GM12878 (cell line): ENCODE measurements around the gene TMEM132D. TPM values are rescaled to one million over a fixed set of nuclear protein-coding genes. Genes with fewer than 3 reads are reported as not detected.

ENCODE experiments used
- ATAC-seq: fragments of 200-7000 bp; cut with Tn5 transposase; 3 replicates; pipeline ENCODE4 v1.9.1; 2020; ENCODE audit warnings: mild to moderate bottlenecking, moderate library complexity
- BruUV-seq: library from RNA; stranded (reverse); fragments of 400-500 nt; replicated peaks from 2 replicates; lab custom pipeline; 2021; lab: Mats Ljungman, UMichigan
- CTCF ChIA-PET: fragments of 300-600 bp; sonication (Branson Sonifier 250); formaldehyde crosslinking; extraction: SDS; loops from one replicate; lab custom pipeline; 2021; ENCODE audit warnings: inconsistent platforms; lab: Yijun Ruan, JAX
- POLR2A ChIA-PET: fragments of 350-600 bp; formaldehyde crosslinking; extraction: SDS; loops from one replicate; lab custom pipeline; 2021; ENCODE audit warnings: inconsistent platforms; lab: Charles Lee
- RAD21 ChIA-PET: fragments of 300-600 bp; sonication (Branson Sonifier 250); formaldehyde crosslinking; loops from one replicate; lab custom pipeline; 2023; ENCODE audit warnings: antibody characterized with exemption; ENCODE audit not compliant: unreplicated experiment; lab: Charles Lee
- SMC1A ChIA-PET: fragments of 300-600 bp; sonication (Branson Sonifier 250); formaldehyde crosslinking; loops from one replicate; lab custom pipeline; 2023; ENCODE audit not compliant: unreplicated experiment, uncharacterized antibody; lab: Charles Lee
- DNase-seq: peaks from one replicate; pipeline ENCODE4 v3.0.0-alpha.2; 2011; ENCODE audit warnings: low read depth, low spot score
- FAIRE-seq: peaks from 3 replicates; lab custom pipeline; 2011; peaks lifted over from hg19 to GRCh38; lab: Jason Lieb, UNC
- H2AFZ ChIP-seq: 2 replicates; pipeline ENCODE4 v1.6.0; 2011; ENCODE audit warnings: low read depth, low read length, control low read depth; ENCODE audit not compliant: control insufficient read depth
- H3K27ac ChIP-seq: 2 replicates; pipeline ENCODE4 v1.5.1; 2011; ENCODE audit warnings: control low read depth; ENCODE audit not compliant: control insufficient read depth, insufficient read depth
- H3K27me3 ChIP-seq, 2 experiments: replicated peaks in 1 of 2; 2 replicates each; pipeline versions ENCODE4 v1.6.0 to v1.6.1; 2011; ENCODE audit warnings: low read length in 1 of 2; ENCODE audit not compliant: control insufficient read depth in 2 of 2, insufficient read depth in 2 of 2
- H3K36me3 ChIP-seq, 2 experiments: 2 replicates each; pipeline ENCODE4 v1.5.1; 2011; ENCODE audit warnings: low read length in 1 of 2; ENCODE audit not compliant: control insufficient read depth in 2 of 2, insufficient read depth in 2 of 2
- H3K4me1 ChIP-seq: 2 replicates; pipeline ENCODE4 v1.6.1; 2011; ENCODE audit warnings: mild to moderate bottlenecking, low read length, moderate library complexity, mixed read lengths; ENCODE audit not compliant: control insufficient read depth, insufficient read depth
- H3K4me2 ChIP-seq: 2 replicates; pipeline ENCODE4 v1.6.0; 2011; ENCODE audit warnings: control low read depth; ENCODE audit not compliant: control insufficient read depth, insufficient read depth
- H3K4me3 ChIP-seq: fragments of 200-600 bp; sonication (generic); 2 replicates; pipeline ENCODE4 v1.5.1; 2016
- H3K79me2 ChIP-seq: 2 replicates; pipeline ENCODE4 v1.6.0; 2011; ENCODE audit warnings: low read length; ENCODE audit not compliant: control insufficient read depth, insufficient read depth
- H3K9ac ChIP-seq: 2 replicates; pipeline ENCODE4 v1.8.0; 2011; ENCODE audit warnings: low read length, control low read depth, mixed read lengths; ENCODE audit not compliant: control insufficient read depth, insufficient read depth
- H3K9me3 ChIP-seq: replicated peaks from 3 replicates; pipeline ENCODE4 v1.5.1; 2011; ENCODE audit warnings: mild to moderate bottlenecking, low read length; ENCODE audit not compliant: control insufficient read depth, insufficient read depth
- H4K20me1 ChIP-seq: 2 replicates; pipeline ENCODE4 v1.6.0; 2011; ENCODE audit not compliant: control insufficient read depth, insufficient read depth
- BMI1 ChIP-seq: fragments of 450-650 bp; IDR thresholded peaks from 2 replicates; pipeline ENCODE4 v1.6.1; 2016; ENCODE audit warnings: mild to moderate bottlenecking, moderate library complexity, borderline replicate concordance
- CBFB ChIP-seq: IDR thresholded peaks from 2 replicates; pipeline ENCODE4 v1.6.1; 2016; ENCODE audit warnings: antibody characterized with exemption, low read depth
- CREM ChIP-seq: IDR thresholded peaks from 2 replicates; pipeline ENCODE4 v1.6.1; 2014; ENCODE audit warnings: antibody characterized with exemption, low read depth
- ESRRA ChIP-seq: IDR thresholded peaks from 2 replicates; pipeline ENCODE4 v1.6.1; 2012; ENCODE audit warnings: mild to moderate bottlenecking, low read length, improper control_type of control experiment
- MTA2 ChIP-seq: fragments of 450-650 bp; IDR thresholded peaks from 2 replicates; pipeline ENCODE4 v1.6.1; 2016; ENCODE audit warnings: low read depth, mild to moderate bottlenecking, moderate library complexity
- NFIC ChIP-seq: IDR thresholded peaks from 2 replicates; pipeline ENCODE4 v1.6.1; 2012; ENCODE audit warnings: low read depth, mild to moderate bottlenecking, inconsistent platforms, low read length, moderate library complexity
- NFYB ChIP-seq: IDR thresholded peaks from 2 replicates; pipeline ENCODE4 v1.6.1; 2011; ENCODE audit warnings: low read depth, mild to moderate bottlenecking, low read length, improper control_type of control experiment, moderate library complexity; ENCODE audit not compliant: insufficient read depth
- PAX5 ChIP-seq: IDR thresholded peaks from 2 replicates; pipeline ENCODE4 v1.6.1; 2011; ENCODE audit warnings: low read depth, low read length, borderline replicate concordance
- PAX8 ChIP-seq: fragments of 450-650 bp; IDR thresholded peaks from 2 replicates; pipeline ENCODE4 v1.6.1; 2017; ENCODE audit warnings: mild to moderate bottlenecking, moderate library complexity
- PML ChIP-seq: IDR thresholded peaks from 2 replicates; pipeline ENCODE4 v1.6.1; 2012; ENCODE audit warnings: low read length, inconsistent platforms
- POLR2A ChIP-seq: IDR thresholded peaks from 2 replicates; pipeline ENCODE4 v1.6.1; 2011; ENCODE audit warnings: low read depth, mild to moderate bottlenecking, low read length
- POU2F2 ChIP-seq: IDR thresholded peaks from 3 replicates; pipeline ENCODE4 v1.6.1; 2011; ENCODE audit warnings: low read depth, mild to moderate bottlenecking, low read length, borderline replicate concordance
- RFX5 ChIP-seq: IDR thresholded peaks from 2 replicates; pipeline ENCODE4 v1.6.1; 2011; ENCODE audit warnings: low read depth, low read length, improper control_type of control experiment
- RUNX3 ChIP-seq: IDR thresholded peaks from 2 replicates; pipeline ENCODE4 v1.6.1; 2012; ENCODE audit warnings: low read length, inconsistent platforms
- SREBF1 ChIP-seq: IDR thresholded peaks from 2 replicates; pipeline ENCODE4 v1.6.1; 2012; ENCODE audit warnings: mild to moderate bottlenecking, low read length
- STAT3 ChIP-seq: IDR thresholded peaks from 2 replicates; pipeline ENCODE4 v1.6.1; 2011; ENCODE audit warnings: low read depth, low read length, improper control_type of control experiment
- TARDBP ChIP-seq: IDR thresholded peaks from 2 replicates; pipeline ENCODE4 v1.6.1; 2016; ENCODE audit warnings: borderline replicate concordance
- TBL1XR1 ChIP-seq: IDR thresholded peaks from 2 replicates; pipeline ENCODE4 v1.6.1; 2012; ENCODE audit warnings: low read depth, low read length, improper control_type of control experiment
- ZSCAN29 ChIP-seq: fragments of 450-650 bp; IDR thresholded peaks from 2 replicates; pipeline ENCODE4 v1.6.1; 2017; ENCODE audit warnings: mild to moderate bottlenecking, moderate library complexity
- WGBS: methylation state at CpG from one replicate; pipeline ENCODE4 v1.1.6; 2016; ENCODE audit warnings: low lambda C conversion rate; ENCODE audit not compliant: insufficient replicate concordance, insufficient coverage; ENCODE audit errors: missing lambda C conversion rate; 5-methylcytosine and 5-hydroxymethylcytosine counted together
- in situ Hi-C: fragments of 300-500 bp; cut with MboI; formaldehyde crosslinking; loops from 9 replicates; pipeline ENCODE4 v1.14.3; 2018; ENCODE audit warnings: mixed read lengths
- intact Hi-C: fragments of 100-400 bp; cut with micrococcal nuclease; formaldehyde crosslinking; loops from one replicate; pipeline ENCODE4 v1.14.2; 2022; ENCODE audit not compliant: unreplicated experiment
- polyA plus RNA-seq, 11 experiments: library from polyadenylated mRNA; depleted of rRNA in 4 of 11; unstranded in 6 of 11; stranded (reverse) in 5 of 11; fragments of >200 nt; fragmentation: Nextera tagmentation in 4 of 11; fragmentation: Illumina TruSeq in 1 of 11; extraction: Ambion mirVana in 4 of 11; extraction: Trizol in 1 of 11; gene quantifications; 1 replicate in 1 of 11; 2 replicates in 10 of 11; pipeline versions ENCODE4 v1.2.1 to v1.2.3, GENCODE V29; 2011 to 2016; ENCODE audit warnings: inconsistent platforms in 2 of 11, missing spikeins in 2 of 11, low read depth in 1 of 11
- total RNA-seq, 4 experiments: library from RNA; depleted of rRNA in 3 of 4; stranded (reverse); fragments of >200 nt in 3 of 4; fragmentation: Illumina TruSeq in 1 of 4; extraction: Trizol in 1 of 4; gene quantifications; 2 replicates each; pipeline versions ENCODE4 v1.2.1 to v1.2.3, GENCODE V29; 2013 to 2021
- TF ChIP-seq, protein P1 (sequence below): fragments of 450-650 bp; IDR thresholded peaks from 2 replicates; pipeline ENCODE4 v1.6.1; 2017; ENCODE audit warnings: mild to moderate bottlenecking, moderate library complexity
- TF ChIP-seq, protein P2 (sequence below), 3 experiments: IDR thresholded peaks in 2 of 3; conservative IDR thresholded peaks in 1 of 3; 2 replicates each; pipeline ENCODE4 v1.5.1; 2011; ENCODE audit warnings: low read depth in 3 of 3, low read length in 3 of 3, mild to moderate bottlenecking in 3 of 3, control low read depth in 2 of 3, moderate library complexity in 2 of 3, inconsistent platforms in 1 of 3, mixed read lengths in 1 of 3; ENCODE audit not compliant: control insufficient read depth in 2 of 3, insufficient read depth in 1 of 3; ENCODE audit errors: extremely low read depth in 1 of 3

TMEM132D gene
- total and polyA plus RNA-seq, 10 of the 15 experiments (the other 5 are each of a cell fraction or from before 2014, with no cell fraction given) = under 0.01 to 0.12 (median 0.02) TPM; not detected in 3

DNA sequence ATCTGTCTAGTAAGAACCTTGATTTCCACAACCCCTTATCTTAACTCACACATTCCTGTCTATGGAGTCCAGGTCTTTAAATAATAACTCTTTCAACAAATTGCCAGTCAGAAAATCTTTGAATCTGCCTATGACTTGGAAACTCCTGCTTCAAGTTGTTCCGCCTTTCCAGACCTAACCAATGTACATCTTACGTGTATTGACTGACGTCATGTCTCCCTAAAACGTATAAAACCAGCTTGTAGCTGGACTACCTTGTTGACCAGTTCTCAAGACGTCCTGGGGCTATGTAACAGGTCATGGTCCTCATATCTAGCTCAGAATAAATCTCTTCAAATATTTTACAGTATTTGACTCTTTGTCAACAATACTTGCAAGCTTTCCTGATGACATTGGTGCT lies 337.0 kb downstream of the TMEM132D start (continued):
- TF ChIP-seq, protein P1, sequence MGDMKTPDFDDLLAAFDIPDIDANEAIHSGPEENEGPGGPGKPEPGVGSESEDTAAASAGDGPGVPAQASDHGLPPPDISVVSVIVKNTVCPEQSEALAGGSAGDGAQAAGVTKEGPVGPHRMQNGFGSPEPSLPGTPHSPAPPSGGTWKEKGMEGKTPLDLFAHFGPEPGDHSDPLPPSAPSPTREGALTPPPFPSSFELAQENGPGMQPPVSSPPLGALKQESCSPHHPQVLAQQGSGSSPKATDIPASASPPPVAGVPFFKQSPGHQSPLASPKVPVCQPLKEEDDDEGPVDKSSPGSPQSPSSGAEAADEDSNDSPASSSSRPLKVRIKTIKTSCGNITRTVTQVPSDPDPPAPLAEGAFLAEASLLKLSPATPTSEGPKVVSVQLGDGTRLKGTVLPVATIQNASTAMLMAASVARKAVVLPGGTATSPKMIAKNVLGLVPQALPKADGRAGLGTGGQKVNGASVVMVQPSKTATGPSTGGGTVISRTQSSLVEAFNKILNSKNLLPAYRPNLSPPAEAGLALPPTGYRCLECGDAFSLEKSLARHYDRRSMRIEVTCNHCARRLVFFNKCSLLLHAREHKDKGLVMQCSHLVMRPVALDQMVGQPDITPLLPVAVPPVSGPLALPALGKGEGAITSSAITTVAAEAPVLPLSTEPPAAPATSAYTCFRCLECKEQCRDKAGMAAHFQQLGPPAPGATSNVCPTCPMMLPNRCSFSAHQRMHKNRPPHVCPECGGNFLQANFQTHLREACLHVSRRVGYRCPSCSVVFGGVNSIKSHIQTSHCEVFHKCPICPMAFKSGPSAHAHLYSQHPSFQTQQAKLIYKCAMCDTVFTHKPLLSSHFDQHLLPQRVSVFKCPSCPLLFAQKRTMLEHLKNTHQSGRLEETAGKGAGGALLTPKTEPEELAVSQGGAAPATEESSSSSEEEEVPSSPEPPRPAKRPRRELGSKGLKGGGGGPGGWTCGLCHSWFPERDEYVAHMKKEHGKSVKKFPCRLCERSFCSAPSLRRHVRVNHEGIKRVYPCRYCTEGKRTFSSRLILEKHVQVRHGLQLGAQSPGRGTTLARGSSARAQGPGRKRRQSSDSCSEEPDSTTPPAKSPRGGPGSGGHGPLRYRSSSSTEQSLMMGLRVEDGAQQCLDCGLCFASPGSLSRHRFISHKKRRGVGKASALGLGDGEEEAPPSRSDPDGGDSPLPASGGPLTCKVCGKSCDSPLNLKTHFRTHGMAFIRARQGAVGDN = no peak
- TF ChIP-seq TARDBP = no peak
- TF ChIP-seq BMI1 = no peak
- no peak for TF ChIP-seq PML
- no peak for TF ChIP-seq ESRRA
- TF ChIP-seq MTA2 = no peak
- no peak for TF ChIP-seq RFX5
- TF ChIP-seq NFYB = no peak
- TF ChIP-seq SREBF1 = no peak
- no peak for TF ChIP-seq ZSCAN29
- no peak for TF ChIP-seq PAX8

DNA sequence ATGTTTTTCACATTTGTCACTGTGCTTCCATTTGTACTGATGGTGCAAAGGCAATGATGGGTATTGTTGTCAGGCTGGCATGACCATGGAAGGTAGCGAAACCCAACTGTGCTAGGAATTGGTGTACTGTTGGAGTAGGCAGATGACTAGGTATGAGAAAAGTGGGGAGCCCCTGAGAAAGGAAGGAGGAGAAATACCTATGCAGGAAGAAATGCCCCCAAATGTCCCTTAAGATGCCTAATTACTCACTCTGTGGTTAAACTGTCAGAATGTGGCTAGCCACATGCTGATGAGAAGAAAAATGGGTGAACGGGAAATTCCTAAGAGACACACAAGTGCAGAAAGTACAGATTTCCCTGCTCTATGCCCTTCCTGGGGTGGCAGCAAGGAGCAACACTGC lies 339.1 kb downstream of the TMEM132D start:
- Histone ChIP-seq H3K79me2 (no peaks in the 10 kb centered on the region), H3K36me3 (no peaks in the 10 kb centered on the region), H2AFZ (no peak overlapping the region), H3K4me2 (no peak overlapping the region), H3K27ac (no peak overlapping the region), H3K4me3 (no peak overlapping the region), H3K27me3 (no peaks in the 10 kb centered on the region), H4K20me1 (no peaks in the 10 kb centered on the region), H3K9ac (no peak overlapping the region), H3K9me3 (no peaks in the 10 kb centered on the region), H3K4me1 (no peaks in the 10 kb centered on the region)
- ATAC-seq (peak; percentile 64), FAIRE-seq (no peak), DNase-seq (peak; percentile 63)
- ChIA-PET CTCF (no interaction called here), SMC1A (no interaction called here), POLR2A (no interaction called here), RAD21 (no interaction called here)
- in situ Hi-C loops = no loop called here
- no TSS peak for BruUV-seq
- WGBS = 0% methylated on average over 2 of the region's 2 CpGs
- intact Hi-C loops = loop anchor here (1.0 kb wide), 1 partner anchor 33 kb away; no protein-coding TSS in a partner anchor
- TF ChIP-seq NFIC = peak; percentile 84
- 0 out of 2 replicates have a peak, but pooled peaks have one; percentile 32 for TF ChIP-seq STAT3
- TF ChIP-seq POLR2A = no peak
- TF ChIP-seq CBFB = 0 out of 2 replicates have a peak, but pooled peaks have one; percentile 53
- peak; percentile 60; the same call in 1 of the 2 replicates for TF ChIP-seq CREM
- 0 out of 2 replicates have a peak, but pooled peaks have one; percentile 48 for TF ChIP-seq TBL1XR1
- TF ChIP-seq POU2F2 = peak; percentile 49; the same call in 1 of the 3 replicates
- peak; percentile 96 for TF ChIP-seq RUNX3
- peak; percentile 56; the same call in 1 of the 2 replicates for TF ChIP-seq PAX5
- TF ChIP-seq MTA2 = peak; percentile 52; the same call in 1 of the 2 replicates
- TF ChIP-seq, protein P2, sequence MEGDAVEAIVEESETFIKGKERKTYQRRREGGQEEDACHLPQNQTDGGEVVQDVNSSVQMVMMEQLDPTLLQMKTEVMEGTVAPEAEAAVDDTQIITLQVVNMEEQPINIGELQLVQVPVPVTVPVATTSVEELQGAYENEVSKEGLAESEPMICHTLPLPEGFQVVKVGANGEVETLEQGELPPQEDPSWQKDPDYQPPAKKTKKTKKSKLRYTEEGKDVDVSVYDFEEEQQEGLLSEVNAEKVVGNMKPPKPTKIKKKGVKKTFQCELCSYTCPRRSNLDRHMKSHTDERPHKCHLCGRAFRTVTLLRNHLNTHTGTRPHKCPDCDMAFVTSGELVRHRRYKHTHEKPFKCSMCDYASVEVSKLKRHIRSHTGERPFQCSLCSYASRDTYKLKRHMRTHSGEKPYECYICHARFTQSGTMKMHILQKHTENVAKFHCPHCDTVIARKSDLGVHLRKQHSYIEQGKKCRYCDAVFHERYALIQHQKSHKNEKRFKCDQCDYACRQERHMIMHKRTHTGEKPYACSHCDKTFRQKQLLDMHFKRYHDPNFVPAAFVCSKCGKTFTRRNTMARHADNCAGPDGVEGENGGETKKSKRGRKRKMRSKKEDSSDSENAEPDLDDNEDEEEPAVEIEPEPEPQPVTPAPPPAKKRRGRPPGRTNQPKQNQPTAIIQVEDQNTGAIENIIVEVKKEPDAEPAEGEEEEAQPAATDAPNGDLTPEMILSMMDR (IDR thresholded peaks at IDR 0.05 in 2 of 3, conservative IDR thresholded peaks at IDR 0.05 in 1 of 3; ENCODE audit: control insufficient read depth in 2 of 3, extremely low read depth in 1 of 3, insufficient read depth in 1 of 3, low read depth in 3 of 3, low read length in 3 of 3) = peak in 1 of 3 experiments; percentile 8; a peak in 1 of 6 replicates
